HEK293 (cell line): ENCODE data around the gene BTBD16.

Source experiments
- CTCF ChIA-PET: fragments of 350-600 bp; formaldehyde crosslinking; extraction: SDS; loops from one replicate; lab custom pipeline; 2021; ENCODE audit warnings: antibody characterized with exemption; lab: Yijun Ruan, JAX
- POLR2A ChIA-PET: fragments of 300-600 bp; formaldehyde crosslinking; extraction: SDS; loops from one replicate; lab custom pipeline; 2020; ENCODE audit warnings: antibody characterized with exemption, inconsistent platforms; lab: Yijun Ruan, JAX
- H3K27ac ChIP-seq: fragments of 200-500 bp; sonication (Bioruptor generic); 2 replicates; pipeline ENCODE4 v1.5.1; 2014; ENCODE audit warnings: low read depth, low read length, control low read depth, inconsistent platforms; ENCODE audit errors: extremely low read depth
- H3K36me3 ChIP-seq, 2 experiments: fragments of 200-500 bp in 1 of 2; sonication (Bioruptor generic) in 1 of 2; 1 replicate in 1 of 2; 2 replicates in 1 of 2; pipeline ENCODE4 v1.5.1; 2014 to 2017; ENCODE audit warnings: inconsistent platforms in 2 of 2, low read length in 2 of 2; ENCODE audit not compliant: control insufficient read depth in 2 of 2, insufficient read depth in 1 of 2
- H3K4me1 ChIP-seq: fragments of 200-500 bp; sonication (Bioruptor generic); 2 replicates; pipeline ENCODE4 v1.5.1; 2014; ENCODE audit warnings: mild to moderate bottlenecking, low read length, inconsistent platforms; ENCODE audit not compliant: control insufficient read depth, insufficient read depth
- H3K4me3 ChIP-seq: 2 replicates; pipeline ENCODE4 v1.5.1; 2011; ENCODE audit warnings: low read depth, mild to moderate bottlenecking, control low read depth, low read length, moderate library complexity
- H3K9me3 ChIP-seq: fragments of 200-500 bp; sonication (Bioruptor generic); 2 replicates; pipeline ENCODE4 v1.5.1; 2014; ENCODE audit warnings: low read depth, low read length, inconsistent platforms; ENCODE audit not compliant: control insufficient read depth, insufficient read depth
- AEBP2 ChIP-seq: fragments of 450-650 bp; formaldehyde crosslinking; IDR thresholded peaks from 2 replicates; pipeline ENCODE4 v1.5.1; 2016; ENCODE audit warnings: missing biosample characterization, missing genetic modification characterization, borderline replicate concordance
- KLF9 ChIP-seq: fragments of 450-650 bp; formaldehyde crosslinking; IDR thresholded peaks from 2 replicates; pipeline ENCODE4 v1.5.1; 2016; ENCODE audit warnings: missing biosample characterization, missing genetic modification characterization, low read depth
- SETDB1 ChIP-seq: IDR thresholded peaks from one replicate; pipeline ENCODE4 v1.6.1; 2017; ENCODE audit warnings: mild to moderate bottlenecking, low read length, moderate library complexity, mixed read lengths; ENCODE audit not compliant: insufficient read length
- TRIM28 ChIP-seq: IDR thresholded peaks from 2 replicates; pipeline ENCODE4 v1.6.1; 2011; ENCODE audit warnings: low read length, control low read depth, borderline replicate concordance
- ZBTB21 ChIP-seq: fragments of 450-650 bp; formaldehyde crosslinking; IDR thresholded peaks from 2 replicates; pipeline ENCODE4 v1.5.1; 2017; ENCODE audit warnings: missing biosample characterization, missing genetic modification characterization
- ZNF174 ChIP-seq: fragments of 450-650 bp; formaldehyde crosslinking; IDR thresholded peaks from 2 replicates; pipeline ENCODE4 v1.5.0; 2017; ENCODE audit warnings: missing biosample characterization, mild to moderate bottlenecking, missing genetic modification characterization
- ZNF18 ChIP-seq: fragments of 450-650 bp; formaldehyde crosslinking; IDR thresholded peaks from 2 replicates; pipeline ENCODE4 v1.5.1; 2016; ENCODE audit warnings: missing biosample characterization, missing genetic modification characterization
- ZNF2 ChIP-seq: fragments of 450-650 bp; formaldehyde crosslinking; IDR thresholded peaks from 2 replicates; pipeline ENCODE4 v1.5.1; 2016; ENCODE audit warnings: missing biosample characterization, missing genetic modification characterization
- ZNF26 ChIP-seq: fragments of 450-650 bp; formaldehyde crosslinking; IDR thresholded peaks from 2 replicates; pipeline ENCODE4 v1.5.1; 2016; ENCODE audit warnings: missing biosample characterization, missing genetic modification characterization
- ZNF280C ChIP-seq: fragments of 450-650 bp; formaldehyde crosslinking; IDR thresholded peaks from 2 replicates; pipeline ENCODE4 v1.5.1; 2016; ENCODE audit warnings: missing biosample characterization, missing genetic modification characterization
- ZNF560 ChIP-seq: fragments of 450-650 bp; formaldehyde crosslinking; IDR thresholded peaks from 2 replicates; pipeline ENCODE4 v1.5.1; 2017; ENCODE audit warnings: missing biosample characterization, missing genetic modification characterization, borderline replicate concordance
- ZNF585B ChIP-seq: fragments of 450-650 bp; formaldehyde crosslinking; IDR thresholded peaks from 2 replicates; pipeline ENCODE4 v1.5.1; 2016; ENCODE audit warnings: missing biosample characterization, missing genetic modification characterization
- ZNF664 ChIP-seq: fragments of 450-650 bp; formaldehyde crosslinking; IDR thresholded peaks from 2 replicates; pipeline ENCODE4 v1.5.1; 2016; ENCODE audit warnings: missing biosample characterization, missing genetic modification characterization
- ZNF768 ChIP-seq: fragments of 450-650 bp; formaldehyde crosslinking; IDR thresholded peaks from 2 replicates; pipeline ENCODE4 v1.5.1; 2018; ENCODE audit warnings: missing biosample characterization, mild to moderate bottlenecking, missing genetic modification characterization
- ZNF776 ChIP-seq: fragments of 450-650 bp; formaldehyde crosslinking; IDR thresholded peaks from 2 replicates; pipeline ENCODE4 v1.5.0; 2017; ENCODE audit warnings: missing biosample characterization, missing genetic modification characterization, borderline replicate concordance
- ZSCAN5A ChIP-seq: fragments of 450-650 bp; formaldehyde crosslinking; IDR thresholded peaks from 2 replicates; pipeline ENCODE4 v1.5.1; 2016; ENCODE audit warnings: missing biosample characterization, missing genetic modification characterization

The BTBD16 gene

GRCh38 chr10:122264931-122265330 lies 6.2 kb upstream of the BTBD16 start (continued):
- no peak for TF ChIP-seq ZNF776 (tag by site-specific recombination)
- no peak for TF ChIP-seq ZNF280C (tag by site-specific recombination)

- ChIA-PET POLR2A (no interaction called here), CTCF (interaction anchor here (0.6 to 1.1 kb wide), 4 partner anchors 10 to 232 kb away, joined by 3 to 4 read pairs (median 3); no protein-coding TSS in a partner anchor)
- no peak overlapping the region for H3K4me3 ChIP-seq
- H3K9me3 ChIP-seq, result no peaks in the 10 kb centered on the region
- TF ChIP-seq ZNF18 (no peak), ZNF768 (tag by site-specific recombination) (no peak), ZNF664 (tag by site-specific recombination) (no peak), ZNF26 (tag by site-specific recombination) (no peak), ZNF560 (no peak), ZNF174 (tag by site-specific recombination) (no peak), ZSCAN5A (tag by site-specific recombination) (no peak), ZNF585B (tag by site-specific recombination) (no peak), SETDB1 (no peak), ZBTB21 (no peak), TRIM28 (no peak), ZNF2 (no peak), AEBP2 (tag by site-specific recombination) (no peak), KLF9 (tag by site-specific recombination) (no peak)
- H3K36me3 ChIP-seq, result no peaks in the 10 kb centered on the region
- H3K27ac ChIP-seq, result no peak overlapping the region
- H3K4me1 ChIP-seq, result no peaks in the 10 kb centered on the region
Observed at GRCh38 chr10:122265896-122266295, 5.2 kb upstream of the BTBD16 start.
